ENCODE results near the gene APRT. TPM values are rescaled to one million over a fixed set of nuclear protein-coding genes. Genes with fewer than 3 reads are reported as not detected.

The APRT gene
- polyA plus RNA-seq, 3 donors: 123 to 307 (median 233) TPM

DNA sequence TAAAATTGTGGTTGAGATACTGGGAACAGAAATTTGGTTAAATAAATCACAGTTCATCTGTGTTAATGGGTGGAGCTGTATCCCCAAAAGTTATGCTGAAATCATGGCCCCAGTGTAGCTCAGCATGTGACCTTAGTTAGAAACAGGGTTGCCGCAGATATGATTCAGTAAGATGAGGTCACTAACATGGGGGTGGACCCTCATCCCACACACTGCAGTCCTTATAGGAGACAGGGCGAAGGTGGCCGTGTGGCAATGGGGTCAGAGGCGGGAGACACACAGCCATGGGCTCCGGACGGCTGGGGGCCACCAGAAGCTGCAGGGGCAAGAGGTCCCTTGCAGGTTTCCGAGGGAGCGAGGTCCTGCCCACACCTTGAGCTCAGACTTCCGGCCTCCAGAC lies 34.4 kb upstream of the APRT start:
- Mint-ChIP-seq H3K9me3 (no peaks in the 10 kb centered on the region), H3K4me3 (no peak overlapping the region), H3K27me3 (ENCODE audit: low read depth in 3 of 3) (peaks cover 0 to 3% (median 0%) of the 10 kb centered on the region in 3 donors), H3K27ac (no peak overlapping the region), H3K36me3 (peaks cover 32 to 61% of the 10 kb centered on the region in 2 donors), H3K4me1 (peaks cover 6% of the 10 kb centered on the region)
- TF ChIP-seq, protein P1, sequence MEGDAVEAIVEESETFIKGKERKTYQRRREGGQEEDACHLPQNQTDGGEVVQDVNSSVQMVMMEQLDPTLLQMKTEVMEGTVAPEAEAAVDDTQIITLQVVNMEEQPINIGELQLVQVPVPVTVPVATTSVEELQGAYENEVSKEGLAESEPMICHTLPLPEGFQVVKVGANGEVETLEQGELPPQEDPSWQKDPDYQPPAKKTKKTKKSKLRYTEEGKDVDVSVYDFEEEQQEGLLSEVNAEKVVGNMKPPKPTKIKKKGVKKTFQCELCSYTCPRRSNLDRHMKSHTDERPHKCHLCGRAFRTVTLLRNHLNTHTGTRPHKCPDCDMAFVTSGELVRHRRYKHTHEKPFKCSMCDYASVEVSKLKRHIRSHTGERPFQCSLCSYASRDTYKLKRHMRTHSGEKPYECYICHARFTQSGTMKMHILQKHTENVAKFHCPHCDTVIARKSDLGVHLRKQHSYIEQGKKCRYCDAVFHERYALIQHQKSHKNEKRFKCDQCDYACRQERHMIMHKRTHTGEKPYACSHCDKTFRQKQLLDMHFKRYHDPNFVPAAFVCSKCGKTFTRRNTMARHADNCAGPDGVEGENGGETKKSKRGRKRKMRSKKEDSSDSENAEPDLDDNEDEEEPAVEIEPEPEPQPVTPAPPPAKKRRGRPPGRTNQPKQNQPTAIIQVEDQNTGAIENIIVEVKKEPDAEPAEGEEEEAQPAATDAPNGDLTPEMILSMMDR (IDR thresholded peaks at IDR 0.05): no peak
- Histone ChIP-seq H3K9ac (ENCODE audit: insufficient read depth, low read length, poor library complexity, severe bottlenecking) (no peak overlapping the region), H4K20me1 (ENCODE audit: insufficient read depth, low read length) (peaks cover 90% of the 10 kb centered on the region), H3K9me3 (replicated peaks in 1 of 2; ENCODE audit: control insufficient read depth in 1 of 2, insufficient read depth in 1 of 2, low read length in 2 of 2) (no peaks in the 10 kb centered on the region), H3K4me3 (replicated peaks in 1 of 3; ENCODE audit: low read depth in 2 of 3, low read length in 3 of 3) (no peak overlapping the region), H3K27ac (ENCODE audit: low read depth in 1 of 2, low read length in 2 of 2) (no peak overlapping the region), H3K4me2 (replicated peaks; ENCODE audit: extremely low read depth, low read length, poor library complexity, severe bottlenecking) (no peak overlapping the region), H3K27me3 (ENCODE audit: control insufficient read depth in 2 of 2, insufficient read depth in 2 of 2, low read length in 2 of 2) (no peaks in the 10 kb centered on the region), H3K36me3 (replicated peaks in 1 of 2; ENCODE audit: control insufficient read depth in 1 of 2, insufficient read depth in 2 of 2, low read length in 2 of 2) (peaks cover 37 to 44% of the 10 kb centered on the region in 2 donors), H2AFZ (ENCODE audit: insufficient read depth, low read depth, low read length, poor library complexity, severe bottlenecking) (no peak overlapping the region), H3K79me2 (ENCODE audit: insufficient read depth, low read length) (peaks cover 2% of the 10 kb centered on the region), H3K4me1 (ENCODE audit: control insufficient read depth in 1 of 2, insufficient read depth in 2 of 2, low read length in 2 of 2) (peaks cover 6 to 9% of the 10 kb centered on the region in 2 donors)
- intact Hi-C loops (cut with micrococcal nuclease): no loop called here
- DNase-seq: no peak
- WGBS (ENCODE audit: insufficient coverage): 98% methylated on average over 7 of the region's 9 CpGs

GRCh38 chr16:88844419-88845036 lies 32.8 kb upstream of the APRT start:
- Histone ChIP-seq H3K4me3 (replicated peaks in 1 of 3; ENCODE audit: low read depth in 2 of 3, low read length in 3 of 3) (no peak overlapping the region), H3K36me3 (replicated peaks in 1 of 2; ENCODE audit: control insufficient read depth in 1 of 2, insufficient read depth in 2 of 2, low read length in 2 of 2) (peaks cover 35 to 45% of the 10 kb centered on the region in 2 donors), H4K20me1 (ENCODE audit: insufficient read depth, low read length) (peaks cover 90% of the 10 kb centered on the region), H3K9me3 (replicated peaks in 1 of 2; ENCODE audit: control insufficient read depth in 1 of 2, insufficient read depth in 1 of 2, low read length in 2 of 2) (no peaks in the 10 kb centered on the region), H3K4me1 (ENCODE audit: control insufficient read depth in 1 of 2, insufficient read depth in 2 of 2, low read length in 2 of 2) (peaks cover 21 to 24% of the 10 kb centered on the region in 2 donors), H2AFZ (ENCODE audit: insufficient read depth, low read depth, low read length, poor library complexity, severe bottlenecking) (no peak overlapping the region), H3K9ac (ENCODE audit: insufficient read depth, low read length, poor library complexity, severe bottlenecking) (no peak overlapping the region), H3K4me2 (replicated peaks; ENCODE audit: extremely low read depth, low read length, poor library complexity, severe bottlenecking) (no peak overlapping the region), H3K79me2 (ENCODE audit: insufficient read depth, low read length) (peaks cover 2% of the 10 kb centered on the region), H3K27ac (ENCODE audit: low read depth in 1 of 2, low read length in 2 of 2) (no peak overlapping the region), H3K27me3 (ENCODE audit: control insufficient read depth in 2 of 2, insufficient read depth in 2 of 2, low read length in 2 of 2) (no peaks in the 10 kb centered on the region)
- H3K27me3 Mint-ChIP-seq (ENCODE audit: low read depth in 3 of 3): peaks cover 0 to 3% (median 2%) of the 10 kb centered on the region in 3 donors
- peaks cover 20% of the 10 kb centered on the region for H3K4me1 Mint-ChIP-seq
- intact Hi-C loops (cut with micrococcal nuclease): no loop called here
- no peak overlapping the region for H3K4me3 Mint-ChIP-seq
- 96% methylated on average over 7 of the region's 11 CpGs for WGBS (ENCODE audit: insufficient coverage)
- no peaks in the 10 kb centered on the region for H3K9me3 Mint-ChIP-seq
- H3K36me3 Mint-ChIP-seq: peaks cover 34 to 61% of the 10 kb centered on the region in 2 donors
- no peak for DNase-seq
- H3K27ac Mint-ChIP-seq: peak overlapping the region in 1 of 7 donors; percentile 3
- TF ChIP-seq, protein P1 (IDR thresholded peaks at IDR 0.05): no peak
